GM19035 (cell line): ENCODE results near the gene ALK.

Experiments
- ATAC-seq: cut with Tn5 transposase; IDR thresholded peaks from one replicate; pipeline ENCODE4 v1.9.1; 2021; ENCODE audit not compliant: unreplicated experiment

ALK gene

DNA sequence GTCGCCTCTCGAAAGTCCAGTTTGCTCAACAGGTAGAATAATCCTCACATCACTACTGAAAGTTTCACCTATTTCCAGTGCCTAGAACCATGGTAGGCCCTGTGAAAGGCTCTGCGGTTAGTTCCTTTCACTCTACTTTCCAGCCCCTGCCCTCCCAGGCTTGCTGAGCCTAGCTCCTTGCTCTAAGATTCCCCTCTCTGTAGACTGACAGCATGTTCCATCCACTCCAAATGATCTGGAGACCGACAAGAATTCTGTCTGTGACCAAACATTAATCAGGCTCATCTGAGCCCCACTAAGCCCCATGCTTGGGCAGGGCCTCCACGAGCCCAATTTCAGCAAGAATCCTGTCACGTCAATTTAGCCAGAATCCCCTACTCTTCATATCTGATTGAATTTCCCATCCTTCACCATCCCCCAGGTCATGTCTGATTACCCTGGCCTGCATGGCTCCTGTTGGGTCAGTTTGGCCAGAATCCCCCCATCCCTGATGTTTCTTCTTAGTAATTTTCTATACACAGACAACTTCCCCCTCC, 307.0 kb downstream of the ALK start:
- ATAC-seq = no peak

DNA sequence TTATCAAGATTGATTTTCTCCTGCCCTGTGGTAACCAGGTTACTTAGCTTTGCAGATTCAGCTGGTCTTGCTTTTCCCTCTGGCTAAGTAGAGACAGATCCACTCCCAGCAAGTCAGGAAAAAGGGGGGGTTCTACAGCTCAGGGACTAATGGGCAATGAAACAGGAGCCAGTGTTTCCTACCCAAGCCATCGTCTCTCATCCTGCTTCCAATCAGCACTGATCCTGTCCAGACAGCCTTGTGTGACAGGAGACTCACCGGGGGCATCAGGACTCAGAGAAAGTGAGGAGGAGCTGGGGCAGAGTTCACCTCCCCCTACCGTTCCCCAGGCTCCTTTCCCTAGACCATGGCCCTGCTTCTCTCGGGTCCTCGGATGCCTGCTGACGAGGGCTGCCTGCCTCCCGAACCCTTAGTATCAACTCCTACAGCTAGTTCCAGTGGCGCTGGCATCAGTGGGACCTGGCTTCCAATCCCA, 307.6 kb downstream of the ALK start:
- no peak for ATAC-seq

DNA sequence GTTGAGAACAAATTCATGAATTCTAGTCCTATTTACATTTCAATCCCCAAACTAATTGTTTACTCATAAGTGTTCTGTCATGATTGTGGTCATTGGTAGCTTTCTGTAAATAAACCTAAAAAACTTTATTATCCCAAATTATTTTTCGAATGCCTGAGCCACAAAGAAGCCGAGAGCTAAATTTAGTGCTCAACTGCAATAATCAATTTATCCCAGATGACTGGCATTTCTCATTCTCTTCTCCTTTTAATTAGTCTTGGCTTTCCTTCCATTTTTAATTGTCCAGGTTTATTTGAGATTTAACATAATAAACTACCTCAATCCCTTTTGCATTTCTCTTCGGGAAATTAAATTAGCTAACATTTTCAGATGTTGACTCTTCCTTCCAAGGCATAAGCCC, 308.3 kb downstream of the ALK start:
- no peak for ATAC-seq

DNA sequence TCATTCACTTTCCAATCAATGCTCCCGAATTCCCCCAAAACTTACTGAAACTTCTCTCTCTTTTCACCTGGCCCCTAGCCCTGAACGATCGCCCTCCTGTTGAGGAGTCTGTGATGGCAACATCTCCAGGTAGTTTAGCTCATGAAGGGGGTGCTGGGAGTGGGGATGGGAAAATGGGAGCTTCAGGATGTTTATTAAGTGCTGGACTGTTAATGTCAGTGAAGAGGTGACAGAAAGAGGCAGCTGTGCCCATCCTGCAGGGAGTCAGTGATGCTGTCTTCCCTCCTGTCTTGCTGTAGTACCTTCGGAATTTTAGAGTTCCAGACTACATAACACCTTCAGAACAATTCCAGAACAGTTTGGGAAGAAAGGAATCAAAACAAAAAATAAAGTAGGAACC, 308.8 kb downstream of the ALK start:
- no peak for ATAC-seq

DNA sequence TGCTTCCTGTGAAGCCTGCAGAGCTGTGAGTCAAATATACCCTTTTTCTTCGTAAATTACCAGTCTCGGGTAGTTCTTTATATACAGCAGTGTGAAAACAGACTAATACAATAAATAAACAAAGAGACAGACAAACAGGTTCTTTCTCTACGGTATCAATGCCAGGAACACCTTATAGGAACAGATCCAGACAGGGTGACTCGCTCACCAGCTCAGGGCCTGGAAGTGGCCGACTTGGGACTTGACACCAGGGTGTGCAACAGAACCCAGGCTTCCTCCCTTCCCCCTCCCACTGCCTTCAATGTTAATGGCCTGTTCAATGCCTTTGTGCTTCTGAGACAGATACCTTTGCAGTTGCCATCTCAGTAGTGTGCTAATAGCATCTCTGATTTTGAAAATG, 309.5 kb downstream of the ALK start:
- no peak for ATAC-seq

DNA sequence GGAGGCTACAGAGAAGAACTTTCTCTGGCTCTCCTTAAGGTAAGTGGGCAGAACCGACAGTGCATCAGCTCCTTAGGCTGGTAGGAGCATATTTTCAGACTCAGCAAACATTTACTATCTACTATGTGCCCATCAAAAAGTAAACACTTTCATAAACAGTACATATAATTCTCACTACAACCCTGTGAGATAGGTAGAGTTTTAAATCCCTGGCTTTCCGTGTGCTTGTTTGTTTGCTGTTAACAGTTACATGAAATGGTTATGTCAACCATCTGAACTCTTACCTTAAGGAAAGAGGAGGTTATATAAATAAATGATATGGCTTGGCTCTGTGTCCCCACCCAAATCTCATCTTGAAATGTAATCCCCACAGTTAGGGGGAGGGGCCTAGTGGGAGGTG, 310.1 kb downstream of the ALK start:
- ATAC-seq = no peak

DNA sequence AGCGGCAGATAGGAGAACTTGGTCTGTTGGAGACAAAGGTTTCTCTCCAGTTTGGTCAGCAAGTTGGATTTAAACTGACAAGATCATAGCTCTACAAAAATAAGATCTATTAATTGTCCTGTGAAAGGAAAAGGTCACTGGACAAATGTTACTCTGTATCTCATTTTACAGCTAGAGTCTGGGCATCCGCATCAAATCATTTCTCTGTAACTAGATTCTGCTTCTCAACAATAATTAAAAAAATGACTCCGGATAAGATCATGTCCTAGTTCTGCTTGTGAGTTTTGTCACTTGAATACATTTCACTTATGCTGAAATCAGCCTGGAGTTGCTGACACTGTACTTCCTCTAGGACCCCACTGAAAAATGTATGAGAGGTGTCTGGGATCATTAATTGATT, 310.8 kb downstream of the ALK start:
- no peak for ATAC-seq

DNA sequence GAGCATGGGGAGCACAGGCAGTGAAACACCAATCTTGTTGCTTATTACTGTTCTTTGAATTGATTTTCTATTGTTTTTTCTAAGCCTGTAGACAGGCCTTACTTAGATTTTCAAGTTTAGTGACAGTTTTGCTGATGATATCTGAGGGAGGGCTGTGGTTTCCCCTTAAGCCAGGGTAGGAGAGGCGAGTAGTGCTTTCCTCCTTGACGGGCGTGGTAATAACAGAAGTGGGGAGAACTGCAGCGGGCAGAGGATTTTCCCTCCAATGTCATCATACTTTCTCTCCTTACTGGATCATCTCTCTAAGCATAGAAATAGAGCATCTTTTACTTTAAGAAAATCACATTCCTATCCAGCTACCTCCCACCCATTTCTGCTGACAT, 314.4 kb downstream of the ALK start:
- ATAC-seq = no peak

DNA sequence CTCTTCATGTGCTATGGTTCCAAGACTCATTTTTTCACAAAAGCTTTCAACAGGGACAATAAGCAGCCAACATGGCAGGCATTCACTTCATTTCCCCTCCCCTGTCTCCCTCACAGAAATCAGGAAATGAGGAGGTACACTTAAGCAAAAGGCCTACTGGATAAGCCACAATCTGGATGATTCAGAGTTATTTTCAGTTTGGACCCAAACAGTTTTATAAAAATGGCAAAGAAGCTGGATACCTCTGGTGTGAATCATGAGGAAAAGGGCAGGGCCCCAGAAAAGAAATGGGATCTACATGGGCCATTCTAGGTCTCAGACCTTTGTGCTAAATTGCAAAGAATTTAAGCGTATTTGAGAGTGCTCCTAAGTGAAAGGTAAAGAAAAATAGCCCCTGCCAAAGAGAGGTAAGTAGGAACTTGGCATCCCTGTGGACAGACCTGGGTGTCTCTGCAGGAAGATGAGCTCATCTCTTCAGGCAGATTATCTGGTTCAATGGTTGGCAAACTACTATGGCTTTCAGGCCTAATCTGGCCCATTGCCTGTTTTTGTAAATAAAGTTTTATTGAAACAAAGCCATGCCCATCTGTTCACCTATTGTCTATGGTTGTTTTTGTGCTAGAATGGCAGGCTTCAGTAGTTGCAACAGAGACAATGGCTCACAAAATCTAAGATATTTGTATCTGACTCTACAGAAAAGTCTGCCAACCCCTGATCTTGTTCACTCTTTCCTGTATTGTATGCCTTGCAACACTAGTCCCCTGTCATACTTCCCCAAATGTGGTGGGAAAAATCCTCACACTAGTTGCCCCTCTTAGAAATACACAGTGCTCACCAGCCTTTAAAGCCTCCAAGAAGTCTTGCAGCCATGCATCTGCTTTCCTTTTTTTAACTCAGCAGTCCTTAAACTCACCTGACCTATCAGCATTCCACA, 315.0 kb downstream of the ALK start:
- ATAC-seq = no peak

DNA sequence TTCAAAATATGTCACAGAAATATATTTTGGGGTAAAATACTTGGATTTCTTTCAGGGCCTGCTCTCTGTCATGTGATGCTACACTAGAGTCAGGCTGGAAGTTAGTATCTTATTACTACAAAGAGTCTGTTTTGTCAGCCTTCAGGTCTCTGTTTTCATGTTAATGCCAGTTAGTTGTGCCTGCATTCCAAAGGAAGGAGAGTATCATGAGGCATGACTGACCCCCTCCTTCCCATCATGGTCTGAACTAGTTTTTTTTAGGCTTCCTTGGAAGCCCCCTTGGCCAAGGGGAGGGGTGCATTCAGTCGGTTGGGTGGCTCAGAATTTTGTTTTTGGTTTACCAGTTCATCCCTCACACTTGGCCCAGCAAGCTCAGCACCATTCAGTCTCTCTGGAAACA, 318.0 kb downstream of the ALK start:
- ATAC-seq = no peak

DNA sequence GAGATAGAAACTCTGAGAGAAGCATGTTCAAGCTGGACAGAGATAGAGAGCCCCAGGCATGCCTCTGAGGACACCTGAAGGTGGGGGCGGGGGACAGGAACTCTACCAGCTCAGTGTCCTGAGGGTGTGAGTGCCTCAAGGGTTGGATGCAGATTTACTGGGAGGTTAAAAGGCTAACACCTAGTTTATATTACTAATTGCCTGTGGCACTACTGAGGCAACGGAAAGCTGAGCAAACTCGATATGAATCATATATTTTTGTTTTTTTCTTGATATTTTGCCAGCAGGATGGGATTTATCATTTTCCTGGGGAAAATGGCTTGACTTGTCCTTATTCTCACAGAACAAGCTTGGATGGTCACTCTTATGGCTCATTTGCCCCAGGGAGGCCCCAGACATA, 319.5 kb downstream of the ALK start:
- ATAC-seq = no peak

DNA sequence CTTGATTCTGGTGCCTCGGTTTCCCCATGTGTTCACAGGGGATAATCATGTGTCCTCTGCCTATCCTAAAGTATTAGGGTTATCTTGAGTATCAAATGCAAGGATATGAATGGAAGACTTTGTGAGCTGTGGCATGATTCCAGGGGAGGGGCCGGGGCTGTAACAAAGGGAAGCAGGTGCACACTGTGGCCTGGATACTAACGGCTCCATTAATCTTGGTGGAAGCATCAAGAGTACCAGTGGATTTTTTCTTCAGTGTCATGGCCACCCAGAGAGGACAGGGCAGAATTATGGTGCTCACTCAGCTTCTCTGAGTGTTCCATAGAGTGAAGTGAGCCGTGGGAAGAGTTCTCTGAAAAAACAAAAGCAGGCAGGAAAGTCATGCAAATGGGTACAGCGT, 320.1 kb downstream of the ALK start:
- no peak for ATAC-seq

DNA sequence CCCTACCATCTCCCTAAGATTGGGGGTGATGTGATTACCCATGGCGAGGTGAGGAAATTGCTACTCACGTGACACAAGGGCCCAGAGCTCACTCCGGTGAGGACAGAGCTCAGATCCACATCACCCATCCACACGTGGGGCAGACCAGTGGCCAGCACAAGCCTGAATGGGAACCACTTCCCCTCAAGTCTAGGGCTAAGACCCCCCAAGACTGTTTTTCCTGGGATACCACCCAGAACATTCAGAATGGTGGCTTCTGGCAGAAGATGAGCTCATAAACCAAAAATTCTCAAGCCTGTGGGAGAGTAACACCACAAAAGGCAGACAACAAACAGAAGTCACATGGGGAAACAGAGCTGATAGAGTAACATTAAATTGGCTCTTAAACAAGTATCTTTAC, 321.4 kb downstream of the ALK start:
- ATAC-seq = no peak

DNA sequence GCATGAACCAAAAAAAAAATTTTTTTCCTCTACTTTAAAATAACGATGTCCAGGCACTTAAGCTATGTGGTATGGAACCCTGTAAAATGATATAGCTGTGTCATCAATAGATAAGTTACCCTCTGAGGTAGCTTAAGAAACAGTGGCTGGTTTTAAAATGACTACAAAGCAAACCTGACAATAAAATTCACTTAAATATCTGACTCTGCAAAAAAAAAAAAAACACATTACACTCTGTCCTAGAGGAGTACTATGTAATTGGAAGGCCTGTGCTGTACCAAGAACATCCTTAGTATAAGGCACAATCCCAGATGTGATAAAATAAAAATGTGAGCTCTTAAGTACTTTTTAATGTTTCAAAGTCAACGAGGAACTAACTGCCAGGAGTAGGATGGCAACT, 322.4 kb downstream of the ALK start:
- no peak for ATAC-seq

DNA sequence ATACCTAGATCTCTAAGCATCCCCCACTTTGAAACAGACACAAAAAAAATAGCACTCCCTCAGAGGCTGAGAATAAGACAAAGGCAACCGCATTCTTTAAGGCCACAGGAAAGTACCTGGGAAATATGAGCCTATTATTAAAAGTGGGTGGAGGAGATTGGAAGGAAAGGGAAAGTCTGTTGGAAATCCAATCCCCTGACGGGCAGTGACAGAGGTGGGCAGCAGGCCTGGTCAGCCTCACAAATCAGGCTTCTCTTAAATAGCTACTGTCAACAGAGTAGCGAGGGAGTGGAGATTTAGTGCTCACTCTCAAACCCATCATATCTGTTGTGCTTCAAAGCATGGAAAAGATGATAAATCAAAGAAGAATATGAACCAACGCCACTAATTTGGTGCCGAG, 324.4 kb downstream of the ALK start:
- ATAC-seq = no peak

DNA sequence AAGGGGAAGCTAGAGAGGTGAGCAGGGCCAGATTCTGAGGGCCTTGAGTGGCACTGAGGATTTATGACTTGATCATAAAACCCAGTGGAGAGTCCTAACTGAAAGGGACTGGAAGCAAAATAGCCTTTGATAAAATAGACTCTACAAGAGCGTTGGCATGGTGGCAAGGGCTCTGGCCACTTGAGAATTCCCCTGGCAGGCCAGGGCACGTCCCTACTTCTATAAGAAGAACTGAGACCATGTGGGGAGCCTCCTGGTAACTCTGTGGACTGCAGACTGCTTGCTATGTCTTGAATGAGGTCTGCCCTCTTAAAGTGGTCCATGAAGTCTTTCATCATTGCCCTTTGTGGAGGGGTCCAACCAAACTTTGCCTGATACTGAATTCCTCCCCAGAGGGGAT, 324.8 kb downstream of the ALK start:
- ATAC-seq = no peak

DNA sequence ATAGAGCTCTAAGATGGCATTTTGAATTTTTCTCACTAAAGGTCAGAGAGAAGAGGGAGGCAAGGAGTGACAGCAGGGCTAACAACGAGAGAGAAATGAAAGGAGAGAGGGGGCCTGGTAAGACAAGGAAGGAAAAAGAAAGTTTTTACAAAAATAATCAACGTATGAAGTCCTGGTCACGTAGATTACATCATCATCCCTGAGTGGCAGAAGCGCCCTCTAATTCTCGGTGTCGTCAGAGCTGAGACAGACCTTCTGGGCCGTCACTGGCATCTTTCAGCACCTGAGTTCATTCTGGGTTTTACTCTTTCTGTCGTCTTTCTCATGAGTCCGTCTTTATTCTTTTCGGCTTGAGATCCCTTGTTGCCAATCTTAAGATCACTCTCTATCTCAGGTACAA, 329.8 kb downstream of the ALK start:
- no peak for ATAC-seq

DNA sequence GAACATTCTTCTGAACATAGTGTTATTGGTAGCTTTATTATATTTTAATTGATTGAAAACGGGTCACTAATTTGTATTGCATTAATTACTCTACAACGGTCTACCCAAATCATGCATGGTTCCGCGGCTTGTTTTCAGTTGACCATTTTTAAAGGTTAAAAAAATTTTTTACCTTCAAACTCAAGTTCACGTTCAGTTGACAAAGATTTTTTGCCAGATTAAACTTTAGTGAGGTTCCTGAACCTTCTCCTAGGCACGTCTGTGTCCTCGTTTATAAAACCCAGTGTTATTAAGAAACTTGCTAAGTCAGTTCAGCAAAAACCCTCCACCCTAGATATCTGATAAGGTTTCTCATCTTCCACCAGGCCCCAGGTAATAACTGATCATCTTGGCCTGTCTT, 331.2 kb downstream of the ALK start:
- ATAC-seq = no peak

DNA sequence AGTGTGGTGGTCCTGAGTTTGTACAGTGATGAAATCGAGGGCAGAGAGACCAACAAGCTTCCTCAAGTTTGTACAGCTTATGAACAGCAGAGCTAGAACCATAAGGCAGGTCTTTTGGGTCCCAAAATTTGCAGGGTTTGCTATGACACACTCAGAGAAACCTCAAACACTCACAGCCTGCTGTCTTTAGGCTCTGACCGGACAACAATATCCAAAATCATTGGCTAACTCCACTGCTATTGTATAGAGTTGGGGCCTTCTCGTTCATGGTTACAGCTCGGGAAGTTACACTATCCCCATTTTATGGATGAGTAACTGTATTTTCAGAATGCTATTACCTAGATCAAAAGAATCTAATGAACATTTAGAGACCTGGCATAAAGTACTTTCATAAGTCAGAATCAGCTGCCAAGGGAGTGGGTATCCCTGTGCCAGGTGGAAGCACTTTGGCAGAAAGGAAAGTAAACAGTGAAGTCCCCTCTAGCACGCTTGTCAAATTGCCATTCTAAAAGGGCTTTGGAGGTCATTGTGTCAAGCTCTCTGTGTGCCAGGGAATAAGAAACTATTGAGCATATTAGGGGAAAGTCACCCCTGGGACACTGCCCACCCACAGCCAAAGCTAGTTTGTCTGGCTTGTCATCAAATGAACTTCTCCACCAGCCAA, 331.8 kb downstream of the ALK start:
- no peak for ATAC-seq

DNA sequence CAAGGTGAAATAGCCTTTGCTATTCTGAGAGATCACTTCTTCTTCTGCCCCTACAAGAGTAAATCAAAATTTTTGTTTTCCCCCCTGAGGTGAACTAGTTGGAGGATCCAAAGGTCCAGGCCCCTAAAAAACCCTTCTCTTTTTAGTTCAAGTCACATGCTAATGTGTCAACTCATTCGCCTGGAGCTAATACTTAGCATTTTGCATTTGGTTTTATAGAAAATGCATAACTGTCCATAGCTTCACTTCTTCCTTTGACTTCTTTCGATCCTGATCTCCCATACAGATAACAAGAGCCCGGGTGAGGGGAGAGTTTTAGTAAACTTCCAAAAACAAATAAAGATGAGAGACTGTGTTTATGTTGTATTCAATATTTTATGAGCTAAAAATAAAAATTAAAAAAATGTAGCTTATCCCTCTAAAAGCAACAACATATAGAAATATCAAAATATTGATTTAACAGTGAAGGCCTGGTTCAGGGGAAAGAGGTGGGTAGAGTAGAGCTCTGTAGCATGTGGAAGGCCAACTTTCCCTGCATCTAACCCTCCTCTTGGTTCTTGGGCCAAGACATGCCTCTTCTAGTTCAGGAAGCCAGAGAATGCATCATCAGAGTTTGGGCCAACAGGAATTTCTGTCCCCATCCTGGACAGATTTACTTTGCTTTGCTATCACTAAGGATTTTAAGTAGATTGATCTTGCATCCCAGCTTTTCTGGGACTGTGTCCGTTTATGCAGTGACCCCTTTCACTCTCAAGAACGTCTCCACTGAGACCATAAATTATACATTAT, 333.8 kb downstream of the ALK start:
- ATAC-seq = no peak

DNA sequence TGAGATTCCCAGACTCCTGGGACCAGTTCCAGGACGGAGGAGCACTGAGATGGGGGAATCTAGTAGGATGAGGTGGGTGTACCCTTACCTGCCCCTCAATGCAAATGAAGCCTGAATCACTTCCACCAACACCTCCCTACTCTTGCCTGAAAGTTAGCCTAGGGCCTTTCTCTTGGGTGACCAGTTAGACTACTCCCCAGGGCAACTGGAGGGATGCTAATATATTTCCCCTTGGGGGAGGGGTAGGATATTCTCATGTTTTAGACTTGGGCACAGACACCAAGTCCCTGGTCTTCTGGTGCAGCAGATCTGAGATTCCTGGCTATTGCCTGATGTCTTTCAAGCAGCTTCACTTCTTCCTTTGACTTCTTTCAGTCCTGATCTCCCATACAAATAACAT, 334.5 kb downstream of the ALK start:
- no peak for ATAC-seq
